ENCODE measurements around the gene MYOZ2.

Gene MYOZ2

GRCh38 chr4:119135721-119136121, at the start of gene MYOZ2:
TSS of gene MYOZ2 (plus strand) at chr4:119135832. CDS start at chr4:119136526, 694 bp downstream.
- no peak for DNase-seq (ENCODE audit: low read depth in 2 of 2)

- DNase-seq (ENCODE audit: low read depth in 2 of 2): no peak
Measured at GRCh38 chr4:119087121-119087520, 48.5 kb upstream of the MYOZ2 start.

GRCh38 chr4:119087656-119088055, 48.0 kb upstream of the MYOZ2 start:
- no peak for DNase-seq (ENCODE audit: low read depth in 2 of 2)

- DNase-seq (ENCODE audit: low read depth in 2 of 2): no peak
Measured at GRCh38 chr4:119093042-119093827, 42.4 kb upstream of the MYOZ2 start.

- no peak for DNase-seq (ENCODE audit: low read depth in 2 of 2)
Measured at GRCh38 chr4:119097282-119097900, 38.2 kb upstream of the MYOZ2 start.

- no peak for DNase-seq (ENCODE audit: low read depth in 2 of 2)
Measured at GRCh38 chr4:119098306-119098705, 37.3 kb upstream of the MYOZ2 start.

GRCh38 chr4:119099227-119099810, 36.3 kb upstream of the MYOZ2 start:
- no peak for DNase-seq (ENCODE audit: low read depth in 2 of 2)

- no peak for DNase-seq (ENCODE audit: low read depth in 2 of 2)
Measured at GRCh38 chr4:119100655-119101054, 35.0 kb upstream of the MYOZ2 start.

GRCh38 chr4:119103263-119103662, 32.4 kb upstream of the MYOZ2 start:
- no peak for DNase-seq (ENCODE audit: low read depth in 2 of 2)

- no peak for DNase-seq (ENCODE audit: low read depth in 2 of 2)
Measured at GRCh38 chr4:119104644-119105273, 30.9 kb upstream of the MYOZ2 start.

GRCh38 chr4:119105605-119106004, 30.0 kb upstream of the MYOZ2 start:
- DNase-seq (ENCODE audit: low read depth in 2 of 2): no peak

GRCh38 chr4:119106036-119107000, 29.3 kb upstream of the MYOZ2 start:
- DNase-seq (ENCODE audit: low read depth in 2 of 2): no peak

- DNase-seq (ENCODE audit: low read depth in 2 of 2): no peak
Measured at GRCh38 chr4:119110121-119110520, 25.5 kb upstream of the MYOZ2 start.

GRCh38 chr4:119111296-119111695, 24.3 kb upstream of the MYOZ2 start:
- DNase-seq (ENCODE audit: low read depth in 2 of 2): no peak

- no peak for DNase-seq (ENCODE audit: low read depth in 2 of 2)
Measured at GRCh38 chr4:119113033-119113655, 22.5 kb upstream of the MYOZ2 start.

GRCh38 chr4:119116021-119116420, 19.6 kb upstream of the MYOZ2 start:
- DNase-seq (ENCODE audit: low read depth in 2 of 2): no peak

GRCh38 chr4:119116925-119117900, 18.4 kb upstream of the MYOZ2 start:
- no peak for DNase-seq (ENCODE audit: low read depth in 2 of 2)

- no peak for DNase-seq (ENCODE audit: low read depth in 2 of 2)
Measured at GRCh38 chr4:119118397-119118796, 17.2 kb upstream of the MYOZ2 start.

- DNase-seq (ENCODE audit: low read depth in 2 of 2): no peak
Measured at GRCh38 chr4:119124352-119124751, 11.3 kb upstream of the MYOZ2 start.

GRCh38 chr4:119125931-119126330, 9.7 kb upstream of the MYOZ2 start:
- no peak for DNase-seq (ENCODE audit: low read depth in 2 of 2)
